Common myeloid progenitor, CD34-positive (primary cell): ENCODE measurements around the gene CENPL.
"Not testable (repeated sequence)": the region's sequence is repeated elsewhere in the genome, so short reads cannot be mapped to it uniquely, and the experiment has no call there.

ENCODE experiments used
- CTCF ChIA-PET: fragments of 350-600 bp; sonication (Branson Sonifier 250); formaldehyde crosslinking; loops from one replicate; lab custom pipeline; 2021; ENCODE audit warnings: antibody characterized with exemption; lab: Charles Lee
- POLR2A ChIA-PET: fragments of 350-600 bp; sonication (Branson Sonifier 250); formaldehyde crosslinking; loops from one replicate; lab custom pipeline; 2021; ENCODE audit warnings: antibody characterized with exemption; lab: Charles Lee
- DNase-seq, 3 donors: peaks; one replicate each; pipeline versions ENCODE4 v3.0.0 to v3.0.0-alpha.2; 2013
- H3K27ac ChIP-seq, 2 experiments: 1 replicate in 1 of 2; 2 replicates in 1 of 2; pipeline ENCODE4 v1.7.0; 2013; ENCODE audit warnings: inconsistent platforms in 2 of 2, low read length in 2 of 2, mild to moderate bottlenecking in 2 of 2, low read depth in 1 of 2, moderate library complexity in 1 of 2; ENCODE audit not compliant: severe bottlenecking in 2 of 2, insufficient read depth in 1 of 2, poor library complexity in 1 of 2
- H3K27me3 ChIP-seq, 5 experiments: replicated peaks in 2 of 5; 1 replicate in 3 of 5; 2 replicates in 2 of 5; pipeline versions ENCODE4 v1.6.1 to v1.7.0; 2013; ENCODE audit warnings: low read length in 4 of 5, mild to moderate bottlenecking in 2 of 5, moderate library complexity in 2 of 5, inconsistent platforms in 1 of 5; ENCODE audit not compliant: insufficient read depth in 5 of 5, control insufficient read depth in 4 of 5
- H3K36me3 ChIP-seq, 4 experiments: 1 replicate in 2 of 4; 2 replicates in 2 of 4; pipeline versions ENCODE4 v1.6.1 to v1.7.0; 2013; ENCODE audit warnings: low read length in 3 of 4, control low read depth in 1 of 4, mild to moderate bottlenecking in 1 of 4; ENCODE audit not compliant: control insufficient read depth in 4 of 4, insufficient read depth in 4 of 4
- H3K4me1 ChIP-seq, 4 experiments: 1 replicate in 3 of 4; 2 replicates in 1 of 4; pipeline versions ENCODE4 v1.6.1 to v1.7.1; 2013; ENCODE audit warnings: low read length in 3 of 4, mild to moderate bottlenecking in 3 of 4, control low read depth in 1 of 4, inconsistent platforms in 1 of 4, moderate library complexity in 1 of 4; ENCODE audit not compliant: control insufficient read depth in 4 of 4, insufficient read depth in 4 of 4; ENCODE audit errors: control extremely low read depth in 1 of 4
- H3K4me3 ChIP-seq, 7 experiments: 1 replicate in 4 of 7; 2 replicates in 3 of 7; pipeline versions ENCODE4 v1.5.1 to v1.7.0; 2013; ENCODE audit warnings: mild to moderate bottlenecking in 7 of 7, low read length in 6 of 7, moderate library complexity in 6 of 7, inconsistent platforms in 2 of 7, low read depth in 2 of 7, control low read depth in 1 of 7; ENCODE audit not compliant: insufficient read depth in 4 of 7, control insufficient read depth in 1 of 7; ENCODE audit errors: extremely low read depth in 1 of 7
- H3K9me3 ChIP-seq, 5 experiments: 1 replicate in 4 of 5; 2 replicates in 1 of 5; pipeline versions ENCODE4 v1.6.1 to v1.7.1; 2013; ENCODE audit warnings: low read length in 4 of 5, mild to moderate bottlenecking in 2 of 5, inconsistent platforms in 1 of 5, low read depth in 1 of 5, moderate library complexity in 1 of 5; ENCODE audit not compliant: control insufficient read depth in 4 of 5, insufficient read depth in 2 of 5; ENCODE audit errors: control extremely low read depth in 1 of 5
- WGBS: methylation state at CpG from one replicate; pipeline ENCODE4 v1.1.5; 2013; ENCODE audit not compliant: insufficient coverage; 5-methylcytosine and 5-hydroxymethylcytosine counted together

The CENPL gene

GRCh38 chr1:173859547-173859946, 34.9 kb upstream of the CENPL start:
- H3K4me3 ChIP-seq, CTCF ChIA-PET, H3K9me3 ChIP-seq, H3K27ac ChIP-seq, DNase-seq, H3K4me1 ChIP-seq, H3K27me3 ChIP-seq: not testable (repeated sequence)
- WGBS, result no CpG with 5 or more reads among the region's 5 CpGs
- POLR2A ChIA-PET, result interaction anchor here (0.6 kb wide), 1 partner anchor 447 kb away, joined by 4 read pairs; no protein-coding TSS in a partner anchor
- peaks cover 15 to 53% (median 39%) of the 10 kb centered on the region in 4 experiments for H3K36me3 ChIP-seq

DNA sequence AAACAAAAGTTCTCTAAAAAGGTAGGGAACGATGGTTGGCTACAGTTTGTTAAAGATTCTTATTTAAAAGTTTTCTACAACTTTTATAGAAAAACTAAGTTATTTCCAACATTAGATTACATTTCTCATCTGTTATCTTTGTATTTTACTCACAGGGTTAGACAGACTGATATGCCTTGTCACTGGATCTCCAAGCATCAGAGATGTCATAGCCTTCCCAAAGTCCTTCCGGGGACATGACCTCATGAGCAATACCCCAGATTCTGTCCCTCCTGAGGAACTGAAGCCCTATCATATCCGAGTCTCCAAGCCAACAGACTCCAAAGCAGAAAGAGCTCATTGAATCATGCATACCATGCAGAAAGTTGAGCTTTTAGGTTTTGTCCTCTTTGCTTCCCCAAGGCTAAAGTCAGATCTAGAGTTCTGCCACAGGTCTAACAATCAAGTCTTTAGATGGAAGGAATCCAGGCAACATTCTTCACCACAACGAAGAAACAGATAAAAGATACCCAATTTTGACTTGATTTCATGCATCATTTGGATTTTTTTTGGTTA, 32.8 kb upstream of the CENPL start:
- H3K27ac ChIP-seq, result no peak overlapping the region
- POLR2A ChIA-PET, result no interaction called here
- 83% methylated on average over 2 of the region's 4 CpGs for WGBS

GRCh38 chr1:173856903-173857302, 32.2 kb upstream of the CENPL start:
- no peaks in the 10 kb centered on the region for H3K4me1 ChIP-seq
- ChIA-PET CTCF (interaction anchor here (1.2 kb wide), 1 partner anchor 9 kb away, joined by 4 read pairs; no protein-coding TSS in a partner anchor), POLR2A (no interaction called here)
- H3K9me3 ChIP-seq, result no peaks in the 10 kb centered on the region
- H3K36me3 ChIP-seq, result peaks cover 10 to 54% (median 35%) of the 10 kb centered on the region in 4 experiments
- no peak for DNase-seq
- H3K27ac ChIP-seq, result no peak overlapping the region
- 100% methylated on average over 1 of the region's 2 CpGs for WGBS
- H3K4me3 ChIP-seq, result no peak overlapping the region
- H3K27me3 ChIP-seq, result no peaks in the 10 kb centered on the region

More for the DNA sequence above, 32.8 kb upstream of the CENPL start:
- Histone ChIP-seq H3K27me3 (no peaks in the 10 kb centered on the region), H3K9me3 (no peaks in the 10 kb centered on the region), H3K36me3 (peaks cover 8 to 51% (median 35%) of the 10 kb centered on the region in 4 experiments), H3K4me1 (no peaks in the 10 kb centered on the region), H3K4me3 (no peak overlapping the region)
- CTCF ChIA-PET, result interaction anchor here (1.2 kb wide), 1 partner anchor 8 kb away, joined by 4 read pairs; no protein-coding TSS in a partner anchor
- no peak for DNase-seq

DNA sequence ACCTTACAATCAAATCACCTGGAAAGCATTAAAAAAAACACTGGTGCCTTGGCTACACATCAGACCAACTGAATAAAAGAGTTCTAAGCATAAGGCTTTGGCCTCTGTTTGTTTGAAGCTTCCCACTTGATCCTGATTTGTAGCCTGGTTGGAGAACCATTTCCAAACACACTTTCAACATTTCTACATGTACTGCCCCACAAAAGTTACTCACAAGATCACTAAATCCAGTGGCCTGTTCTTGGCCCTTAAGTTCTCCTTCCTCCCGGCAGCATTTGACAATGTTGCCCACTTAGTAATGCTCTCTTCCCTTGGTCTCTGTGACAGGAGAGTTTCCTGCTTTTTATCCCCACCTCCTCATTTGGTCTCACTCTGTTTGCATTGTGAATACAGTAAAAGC, 31.3 kb upstream of the CENPL start:
- CTCF ChIA-PET, result interaction anchor here (1.2 kb wide), 1 partner anchor 10 kb away, joined by 4 read pairs; no protein-coding TSS in a partner anchor

GRCh38 chr1:173853074-173853473, 28.4 kb upstream of the CENPL start:
- WGBS, result 85% methylated on average over 4 of the region's 5 CpGs
- POLR2A ChIA-PET, result no interaction called here
- H3K4me1 ChIP-seq, result no peaks in the 10 kb centered on the region

More for the DNA sequence above, 31.3 kb upstream of the CENPL start:
- Histone ChIP-seq H3K27ac (no peak overlapping the region), H3K4me3 (no peak overlapping the region), H3K4me1 (no peaks in the 10 kb centered on the region), H3K9me3 (no peaks in the 10 kb centered on the region), H3K36me3 (peaks cover 12 to 55% (median 36%) of the 10 kb centered on the region in 4 experiments), H3K27me3 (no peaks in the 10 kb centered on the region)
- 100% methylated on average over 1 of the region's 1 CpG for WGBS
- no peak for DNase-seq
- POLR2A ChIA-PET, result no interaction called here

DNA sequence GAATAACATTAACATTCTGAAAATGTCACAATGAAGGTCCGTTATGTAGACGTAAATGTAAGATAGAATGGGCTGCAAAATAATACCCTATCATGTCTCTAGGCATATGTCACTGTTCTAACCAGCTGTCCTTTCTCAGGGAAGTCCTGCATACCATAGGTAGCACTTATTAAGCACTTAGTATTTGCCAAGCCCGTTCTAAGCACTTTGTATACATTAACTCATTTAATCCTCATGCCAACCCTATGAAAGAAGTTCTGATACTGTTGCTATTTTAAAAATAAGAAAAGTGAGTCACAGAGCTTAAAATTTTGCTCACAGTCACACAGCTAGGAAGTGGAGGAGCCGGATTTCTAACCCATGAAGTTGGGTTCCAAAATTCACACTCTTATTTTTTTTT, 27.4 kb upstream of the CENPL start:
- Histone ChIP-seq H3K4me1 (no peaks in the 10 kb centered on the region), H3K27me3 (no peaks in the 10 kb centered on the region), H3K36me3 (peaks cover 12 to 48% (median 32%) of the 10 kb centered on the region in 4 experiments), H3K27ac (no peak overlapping the region), H3K4me3 (no peak overlapping the region), H3K9me3 (no peaks in the 10 kb centered on the region)
- 100% methylated on average over 2 of the region's 4 CpGs for WGBS
- no peak for DNase-seq
- ChIA-PET CTCF (interaction anchor here (1.2 kb wide), 1 partner anchor 13 kb away, joined by 4 read pairs; no protein-coding TSS in a partner anchor), POLR2A (interaction anchor here (1.0 kb wide), 1 partner anchor 10 kb away, joined by 4 read pairs; no protein-coding TSS in a partner anchor)

More at GRCh38 chr1:173853074-173853473, 28.4 kb upstream of the CENPL start:
- Histone ChIP-seq H3K4me3 (no peak overlapping the region), H3K27me3 (no peaks in the 10 kb centered on the region), H3K36me3 (peaks cover 14 to 58% (median 38%) of the 10 kb centered on the region in 4 experiments), H3K27ac (no peak overlapping the region), H3K9me3 (no peaks in the 10 kb centered on the region)
- CTCF ChIA-PET, result no interaction called here
- DNase-seq, result no peak

GRCh38 chr1:173832748-173833147, 8.1 kb upstream of the CENPL start:
- H3K36me3 ChIP-seq, result peaks cover 7 to 44% (median 26%) of the 10 kb centered on the region in 4 experiments
- H3K4me3 ChIP-seq, result no peak overlapping the region
- no peak for DNase-seq
- WGBS, result 100% methylated on average over 1 of the region's 1 CpG
- CTCF ChIA-PET, result interaction anchor here (0.5 to 0.6 kb wide), 2 partner anchors 28 to 231 kb away, joined by 3 read pairs; no protein-coding TSS in a partner anchor
- POLR2A ChIA-PET, result no interaction called here
- H3K4me1 ChIP-seq, result no peaks in the 10 kb centered on the region
- no peaks in the 10 kb centered on the region for H3K9me3 ChIP-seq
- H3K27me3 ChIP-seq, result no peaks in the 10 kb centered on the region
- H3K27ac ChIP-seq, result no peak overlapping the region
